Kidney tubule cell (primary cell): ENCODE results near the gene DENND2A.
"Not testable (repeated sequence)": the region's sequence is repeated elsewhere in the genome, so short reads cannot be mapped to it uniquely, and the experiment has no call there.

Experiments
- DNase-seq: peaks from one replicate; pipeline ENCODE4 v3.0.0-alpha.2; 2018; ENCODE audit warnings: low spot score

Gene DENND2A

DNA sequence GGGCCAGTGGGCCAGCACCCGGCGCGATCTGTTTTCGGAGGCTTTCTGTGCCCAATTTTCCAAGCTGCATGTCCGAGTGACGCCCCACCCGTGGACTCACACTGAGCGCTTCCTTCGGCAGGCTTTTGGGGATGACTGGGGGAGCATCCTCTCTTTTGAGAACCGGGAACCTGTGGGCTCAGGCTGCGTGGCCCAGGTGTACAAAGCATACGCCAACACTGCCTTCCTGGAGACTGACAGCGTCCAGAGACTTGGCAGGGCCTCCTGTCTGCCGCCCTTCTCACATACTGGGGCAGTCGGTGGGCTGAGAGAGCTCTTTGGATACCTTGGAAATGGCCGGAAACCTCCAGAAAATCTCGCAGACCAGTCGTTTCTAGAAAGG is 33.2 kb upstream of the DENND2A start:
- DNase-seq, result no peak

DNA sequence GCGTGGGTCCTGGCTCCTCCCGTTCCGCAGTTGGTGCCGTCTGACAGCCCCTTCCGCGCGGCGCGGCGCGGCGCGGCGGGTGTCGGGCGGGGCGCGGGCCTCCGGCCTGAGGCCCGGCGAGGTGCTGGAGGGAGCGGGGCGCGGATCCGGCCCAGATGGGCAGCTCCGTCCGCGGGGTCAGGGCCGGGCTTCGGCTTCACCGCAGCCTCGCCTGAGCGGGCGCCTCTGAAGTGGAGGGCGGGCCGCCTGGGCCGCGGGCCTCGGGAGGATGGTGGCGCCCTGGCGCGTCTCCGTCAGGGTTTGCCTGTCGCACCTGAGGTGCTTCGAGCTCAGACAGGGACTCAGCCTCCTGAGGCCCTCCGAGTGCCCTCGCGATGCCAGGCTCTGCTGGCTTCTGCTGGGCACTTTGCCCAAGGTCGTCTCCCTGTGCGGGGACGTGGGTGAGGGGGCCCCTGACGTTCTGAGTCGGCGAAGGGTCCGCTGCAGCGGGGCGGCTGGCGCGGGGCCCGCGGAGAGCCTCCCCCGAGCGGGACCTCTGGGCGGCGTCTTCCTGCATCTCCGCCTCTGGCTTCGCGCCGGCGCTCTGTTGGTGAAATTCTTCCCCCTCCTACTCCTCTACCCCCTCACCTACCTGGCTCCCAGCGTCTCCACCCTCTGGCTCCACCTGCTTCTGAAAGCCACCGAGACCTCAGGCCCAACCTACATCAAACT is 32.6 kb upstream of the DENND2A start:
- peak; percentile 64 for DNase-seq

DNA sequence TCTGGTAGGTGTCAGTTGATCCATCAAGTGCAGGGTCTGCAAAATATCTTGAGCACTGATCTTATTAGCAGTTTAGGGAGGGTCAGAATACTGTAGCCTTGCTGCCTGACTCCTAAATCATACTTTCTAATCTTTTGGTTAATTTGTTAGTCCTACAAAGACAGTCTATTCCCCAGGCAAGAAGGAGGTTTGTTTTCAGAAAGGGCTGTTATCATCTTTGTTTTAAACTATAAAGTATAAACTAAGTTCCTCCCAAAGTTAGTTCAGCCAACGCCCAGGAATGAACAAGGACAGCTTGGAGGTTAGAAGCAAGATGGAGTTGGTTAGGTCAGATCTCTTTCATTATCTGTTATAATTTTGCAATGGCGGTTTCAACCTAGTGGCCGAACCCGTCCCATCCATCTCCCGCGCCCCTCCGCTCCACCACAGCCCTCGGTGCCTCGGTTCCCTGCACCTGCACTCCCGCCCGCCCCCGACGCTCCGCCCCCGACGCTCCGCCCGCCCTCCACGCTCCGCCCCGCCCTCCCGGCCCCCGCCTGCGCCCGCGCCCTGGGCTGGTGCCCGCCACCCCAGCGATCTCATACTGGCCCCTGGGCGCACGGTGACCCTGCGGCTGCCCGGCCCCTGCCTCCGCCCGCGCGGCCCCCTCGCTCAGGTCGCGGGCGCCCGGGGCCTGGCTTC is 31.9 kb upstream of the DENND2A start, which contains the start of gene ADCK2:
TSS of gene ADCK2 (plus strand) at position 564 of the 681 bp plus-strand sequence. CDS start 386 bp downstream, outside the sequence.
- peak; percentile 59 for DNase-seq

DNA sequence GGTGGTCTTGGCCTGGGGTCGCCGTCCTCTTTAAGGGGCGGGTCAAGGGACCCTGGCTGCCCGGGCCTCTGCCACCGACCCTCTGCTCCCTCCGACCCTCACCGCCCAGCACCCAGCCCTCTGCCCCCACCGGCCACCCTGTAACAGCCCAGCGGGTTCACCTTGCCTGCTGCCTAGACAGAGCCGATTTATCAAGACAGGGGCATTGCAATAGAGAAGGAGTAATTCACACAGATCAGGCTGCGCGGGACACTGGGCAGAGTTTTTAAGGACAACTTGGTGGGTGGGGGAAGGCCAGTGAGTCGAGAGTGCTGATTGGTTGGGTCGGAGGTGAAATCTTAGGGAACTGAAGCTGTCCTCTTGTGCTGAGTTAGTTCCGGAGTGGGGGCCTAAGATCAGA is 31.4 kb upstream of the DENND2A start:
- DNase-seq, result no peak

DNA sequence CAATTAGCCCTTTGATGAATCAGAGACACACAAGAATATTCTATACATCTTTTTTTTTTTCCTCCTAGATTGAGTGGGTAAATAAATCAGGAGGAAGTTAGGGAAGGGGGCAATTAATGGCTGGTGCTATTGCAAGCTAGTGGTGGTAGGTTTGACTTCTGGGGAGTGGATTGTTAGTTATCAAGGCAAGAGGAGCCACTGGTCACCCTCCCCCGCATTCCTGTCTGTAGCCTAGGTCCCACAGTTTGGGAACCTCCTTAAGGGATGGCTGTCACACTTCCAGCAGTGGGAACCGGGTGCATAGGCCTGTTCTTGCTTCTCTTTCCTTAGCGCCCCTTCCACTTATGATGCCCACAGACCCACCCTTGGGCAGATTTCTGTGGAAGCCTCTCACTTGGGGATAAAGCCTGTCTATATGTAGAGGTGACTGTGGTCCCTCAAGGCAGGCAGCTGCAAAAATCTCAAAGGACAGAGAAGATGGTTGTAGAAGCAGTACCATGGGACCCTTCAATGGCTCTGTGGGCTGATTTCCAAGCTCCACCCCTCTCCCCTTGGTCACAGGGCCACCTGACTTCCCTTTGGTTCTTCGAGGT is 29.8 kb upstream of the DENND2A start:
- no peak for DNase-seq

DNA sequence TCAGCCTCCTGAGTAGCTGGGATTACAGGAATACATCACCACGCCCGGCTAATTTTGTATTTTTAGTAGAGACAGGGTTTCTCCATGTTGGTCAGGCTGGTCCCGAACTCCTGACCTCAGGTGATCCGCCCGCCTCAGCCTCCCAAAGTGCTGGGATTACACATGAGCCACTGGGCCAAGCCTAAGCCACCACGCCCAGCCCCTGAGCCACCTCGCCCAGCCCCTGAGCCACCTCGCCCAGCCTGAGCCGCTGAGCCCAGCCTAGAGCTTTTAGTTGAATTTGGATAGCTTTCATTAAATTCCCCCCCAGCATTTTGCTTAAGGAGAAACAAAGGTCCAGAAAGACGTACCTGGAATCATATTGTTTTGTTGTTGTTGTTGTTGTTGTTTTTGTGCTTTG is 29.2 kb upstream of the DENND2A start:
- not testable (repeated sequence) for DNase-seq

DNA sequence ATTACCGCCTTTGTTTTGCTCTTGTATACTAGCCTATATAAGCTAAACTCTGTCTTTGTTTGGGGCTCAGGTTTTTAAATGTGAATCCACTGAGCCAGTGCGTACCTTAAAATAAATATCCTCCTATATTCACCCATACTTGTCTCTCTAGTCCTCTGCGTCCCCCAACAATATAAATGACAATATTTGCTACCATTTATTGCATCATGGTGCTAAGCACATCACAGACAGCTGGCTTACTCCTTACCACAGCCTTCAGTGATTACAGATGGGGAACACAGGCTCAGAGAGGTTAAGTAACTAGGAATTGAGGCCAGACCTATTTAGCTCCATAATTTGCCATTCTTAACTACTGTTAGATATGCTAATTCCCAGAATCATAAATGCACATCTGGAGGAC is 28.7 kb upstream of the DENND2A start:
- no peak for DNase-seq

DNA sequence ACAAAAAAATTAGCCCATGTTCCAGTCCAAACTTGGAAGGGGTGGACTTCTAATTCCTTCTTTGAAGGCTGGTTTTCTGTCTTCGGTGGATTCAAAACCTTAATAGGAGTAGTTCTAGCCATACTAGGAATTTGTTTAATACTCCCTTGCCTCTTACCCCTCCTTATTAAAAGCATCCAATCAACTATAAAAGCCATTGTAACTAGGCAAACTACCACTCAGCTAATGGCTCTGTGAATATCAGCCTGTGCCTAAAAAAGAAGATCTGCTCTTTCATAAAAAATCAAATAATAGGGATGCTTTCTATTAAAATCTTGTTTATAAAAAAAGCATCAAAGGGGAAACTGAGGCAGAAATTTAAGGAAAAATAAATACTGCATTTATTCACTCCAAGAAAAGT is 28.0 kb upstream of the DENND2A start:
- DNase-seq, result no peak

DNA sequence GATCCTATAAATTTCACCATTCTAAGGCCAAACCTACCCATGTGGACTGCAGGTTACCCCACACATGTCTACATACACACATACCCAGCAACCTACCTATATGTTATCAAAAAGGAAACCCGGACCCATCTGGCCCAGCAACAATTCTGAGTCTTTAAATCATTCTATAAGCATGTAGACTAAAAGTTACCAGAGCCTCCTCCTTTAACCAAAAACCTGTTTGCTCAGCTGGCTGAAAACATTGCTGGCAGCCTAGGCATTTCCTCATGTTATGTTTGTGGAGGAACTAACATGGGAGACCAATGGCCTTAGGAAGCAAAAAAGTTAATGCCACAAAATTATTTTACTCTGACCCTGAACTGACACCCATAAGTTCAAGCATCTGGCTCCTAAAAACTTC is 26.9 kb upstream of the DENND2A start:
- no peak for DNase-seq

DNA sequence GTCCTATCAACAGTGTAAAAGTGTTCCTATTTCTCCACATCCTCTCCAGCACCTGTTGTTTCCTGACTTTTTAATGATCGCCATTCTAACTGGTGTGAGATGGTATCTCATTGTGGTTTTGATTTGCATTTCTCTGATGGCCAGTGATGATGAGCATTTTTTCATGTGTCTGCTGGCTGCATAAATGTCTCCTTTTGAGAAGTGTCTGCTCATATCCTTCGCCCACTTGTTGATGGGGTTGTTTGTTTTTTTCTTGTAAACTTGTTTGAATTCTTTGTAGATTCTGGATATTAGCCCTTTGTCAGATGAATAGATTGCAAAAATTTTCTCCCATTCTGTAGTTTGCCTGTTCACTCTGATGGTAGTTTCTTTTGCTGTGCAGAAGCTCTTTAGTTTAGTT is 22.3 kb upstream of the DENND2A start:
- not testable (repeated sequence) for DNase-seq

DNA sequence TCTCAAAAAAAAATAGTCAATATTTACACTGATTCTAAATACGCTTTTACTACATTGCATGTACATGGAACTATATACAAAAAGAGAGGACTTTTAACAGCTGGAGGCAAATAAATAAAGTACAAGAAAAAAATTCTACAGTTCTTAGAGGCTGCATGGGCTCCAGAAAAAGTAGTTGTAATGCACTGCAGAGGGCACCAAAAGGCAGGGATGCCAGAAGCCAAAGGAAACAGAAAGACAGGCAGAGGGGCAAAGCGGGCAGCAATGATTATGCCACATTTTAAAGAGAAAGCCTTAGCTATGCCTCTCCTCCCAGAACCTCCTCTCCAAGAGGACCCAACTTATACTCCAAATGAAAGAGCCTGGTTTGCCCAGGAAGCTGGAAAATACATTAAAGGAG is 20.5 kb upstream of the DENND2A start:
- no peak for DNase-seq

DNA sequence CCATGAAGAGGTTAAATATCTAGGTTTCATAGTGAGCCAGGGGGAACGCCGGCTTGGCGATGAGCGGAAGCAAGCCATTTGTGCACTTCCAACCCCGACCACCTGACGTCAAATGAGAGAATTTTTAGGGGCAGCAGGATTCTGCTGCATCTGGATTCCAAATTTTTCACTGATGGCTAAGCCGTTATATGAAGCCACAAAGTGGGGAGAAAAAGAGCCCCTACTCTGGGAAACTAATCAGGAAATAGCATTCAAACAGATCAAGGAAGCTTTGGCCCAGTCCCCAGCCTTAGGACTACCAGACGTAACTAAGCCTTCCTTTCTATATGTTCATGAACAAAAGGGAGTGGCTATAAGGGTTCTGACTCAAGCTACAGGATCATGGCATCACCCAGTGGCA is 19.2 kb upstream of the DENND2A start:
- no peak for DNase-seq

DNA sequence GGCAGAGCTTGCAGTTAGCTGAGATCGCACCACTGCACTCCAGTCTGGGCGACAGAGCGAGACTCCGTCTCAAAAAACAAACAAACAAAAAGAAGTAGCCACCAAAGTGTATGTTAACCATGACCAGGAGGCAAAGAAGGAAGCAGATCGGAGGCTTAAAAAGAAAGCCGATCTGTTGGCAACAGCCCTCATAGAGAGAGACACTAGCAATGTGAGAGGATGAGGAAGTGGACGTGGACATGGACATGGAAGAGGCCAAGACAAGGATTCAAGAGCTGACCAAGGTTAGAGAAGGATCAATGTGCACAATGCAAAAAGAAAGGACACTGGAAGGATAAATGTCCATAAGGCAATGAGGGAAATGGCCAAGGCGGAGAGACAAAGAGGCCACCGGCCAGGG is 17.3 kb upstream of the DENND2A start:
- DNase-seq, result no peak

DNA sequence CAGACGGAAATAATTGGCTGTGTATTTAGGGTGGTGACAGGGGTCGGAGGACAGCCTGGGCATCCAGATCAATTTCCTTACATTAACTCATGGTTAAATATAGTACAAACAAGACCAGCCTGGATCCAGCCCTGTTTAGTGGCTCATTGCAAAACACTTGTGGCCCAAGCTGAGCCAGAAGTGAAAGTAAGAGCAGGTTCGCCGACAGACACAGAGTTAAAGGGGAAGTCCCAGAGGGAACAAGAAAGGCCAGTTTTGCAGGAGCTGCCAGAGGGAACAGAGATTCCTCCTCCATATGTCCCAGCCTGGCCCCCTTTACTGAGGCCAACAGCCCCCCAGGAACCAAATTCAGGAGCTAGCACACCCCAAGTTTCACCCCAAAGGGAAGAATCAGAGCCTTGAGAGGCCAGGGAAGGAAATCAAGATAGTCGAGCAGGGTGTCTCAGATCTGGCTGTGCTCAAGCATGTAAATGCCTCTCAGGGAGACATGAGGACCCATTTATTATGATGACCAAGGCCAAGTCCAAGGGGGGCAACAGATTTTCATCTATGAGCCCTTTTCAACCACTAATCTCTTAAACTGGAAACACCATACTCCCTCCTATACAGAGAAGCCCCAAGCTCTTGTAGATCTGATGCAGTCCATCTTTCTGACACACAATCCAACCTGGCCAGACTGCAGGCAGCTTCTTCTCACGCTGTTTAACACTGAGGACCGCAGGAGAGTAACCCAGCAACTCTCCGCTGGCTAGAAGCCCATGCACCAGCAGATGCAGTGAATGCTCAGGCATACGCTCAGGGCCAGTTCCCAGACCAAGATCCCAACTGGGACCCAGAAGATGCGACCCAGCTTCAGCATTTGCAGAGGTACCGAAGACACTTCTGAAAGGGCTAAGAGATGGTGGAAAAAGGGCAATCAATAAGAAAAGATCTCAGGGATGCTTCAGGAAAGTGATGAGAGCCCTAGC is 16.2 kb upstream of the DENND2A start:
- DNase-seq, result peak; percentile 71

DNA sequence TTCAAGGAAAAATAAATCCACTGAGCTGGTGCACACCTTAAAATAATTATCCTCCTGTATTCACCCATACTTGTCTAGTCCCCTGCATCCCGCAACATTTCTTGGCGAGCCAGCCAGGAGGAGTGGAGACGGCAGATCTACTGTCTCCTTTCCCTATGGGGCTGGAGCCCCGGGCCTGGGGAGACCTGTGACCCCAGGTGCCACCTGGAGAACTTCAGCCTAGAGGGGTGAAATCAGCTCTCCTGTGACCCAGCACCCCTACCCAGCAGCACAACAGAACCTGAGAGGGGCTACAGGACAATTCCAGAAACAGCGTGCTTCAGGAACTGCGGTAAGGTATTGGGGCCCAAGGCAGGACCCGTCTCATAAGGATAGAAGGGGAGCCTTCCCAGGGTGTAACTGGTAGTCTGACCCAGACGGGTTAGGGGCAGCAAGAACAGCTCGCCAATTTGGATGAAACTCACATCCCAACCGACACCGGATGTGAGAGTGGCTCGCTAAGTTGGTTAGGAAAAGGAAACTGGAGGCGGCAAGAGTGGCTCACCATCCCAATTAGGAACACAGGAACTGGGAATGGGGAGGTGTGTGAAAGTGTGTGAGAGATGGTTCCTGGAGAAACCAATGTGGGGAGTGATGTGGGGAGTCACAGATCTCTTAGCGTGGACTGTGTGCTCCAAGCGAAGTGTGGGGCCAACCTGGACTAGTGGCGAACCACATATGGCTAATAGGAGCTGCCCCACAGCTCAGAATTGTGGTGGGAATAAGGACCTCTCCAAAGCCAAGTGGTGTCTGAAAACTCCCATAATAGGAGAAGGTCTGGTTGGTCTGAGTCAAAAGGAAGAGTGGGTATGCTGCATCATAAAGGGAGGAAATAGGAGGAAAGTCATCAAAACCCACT is 15.1 kb upstream of the DENND2A start:
- no peak for DNase-seq

DNA sequence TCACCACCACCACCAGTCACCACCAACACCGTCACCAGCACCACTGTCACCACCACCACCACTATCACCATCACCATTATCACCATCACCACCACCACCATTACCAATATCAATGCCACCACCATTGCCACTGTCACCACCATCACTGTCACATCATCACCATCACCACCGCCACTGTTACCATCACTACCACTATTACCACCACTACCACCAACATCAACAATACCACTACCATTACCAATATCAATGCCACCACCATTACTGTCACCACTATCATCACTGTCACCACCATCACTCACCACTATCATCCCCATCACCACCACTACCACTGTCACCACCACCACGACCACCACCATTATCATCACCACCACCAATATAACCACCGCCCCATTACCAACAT is 14.0 kb upstream of the DENND2A start:
- no peak for DNase-seq

DNA sequence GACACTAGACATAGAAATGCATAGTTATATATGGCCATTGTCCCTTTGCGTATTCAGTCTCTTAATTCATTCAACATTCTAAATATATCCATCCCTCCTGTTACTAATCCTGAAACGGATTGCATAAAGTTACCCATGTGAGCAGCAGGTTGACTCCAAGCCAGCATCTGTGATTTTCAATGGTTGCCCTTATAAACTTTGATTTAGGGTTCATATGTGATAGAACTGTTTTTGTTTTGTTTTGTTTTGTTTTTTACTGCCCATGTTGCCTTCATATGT is 13.4 kb upstream of the DENND2A start:
- DNase-seq, result no peak

DNA sequence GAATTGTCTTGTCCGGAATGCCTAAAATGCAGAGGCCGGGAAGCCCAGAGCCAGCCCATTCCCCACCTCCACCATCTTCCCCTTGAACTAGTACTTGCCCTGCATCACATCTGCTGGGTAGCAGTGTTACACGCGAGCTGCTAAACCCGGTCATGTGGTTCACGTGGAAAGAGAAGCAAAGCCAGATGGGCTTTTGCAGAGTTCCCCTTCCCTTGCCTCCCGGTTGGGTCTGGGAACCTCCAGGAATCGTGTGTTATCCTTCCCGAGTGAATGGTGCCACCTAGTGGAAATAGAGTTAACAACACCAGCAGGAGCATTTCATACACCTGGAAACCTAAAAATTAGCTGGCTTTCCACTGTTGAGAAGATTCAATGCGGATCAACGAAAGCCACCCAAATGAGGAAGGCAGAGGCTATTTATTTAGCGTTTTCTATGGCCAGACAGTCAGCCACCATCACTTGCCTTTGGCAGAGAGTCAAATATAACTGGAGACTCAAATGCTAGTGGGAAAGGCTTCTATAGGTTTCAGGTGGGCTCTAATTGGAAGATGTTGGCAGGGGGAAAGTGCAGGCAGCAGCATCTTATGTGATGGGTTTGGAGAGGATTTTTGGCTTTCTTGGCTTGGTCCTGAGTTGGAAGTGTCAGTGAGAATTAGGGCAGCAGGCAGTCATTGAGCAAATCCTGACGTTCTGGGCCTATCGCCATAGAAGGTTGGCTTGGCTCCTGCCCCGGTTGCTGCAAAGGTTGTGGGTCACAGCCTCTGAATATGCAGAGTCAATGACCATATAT is 12.9 kb upstream of the DENND2A start:
- peak; percentile 77 for DNase-seq

DNA sequence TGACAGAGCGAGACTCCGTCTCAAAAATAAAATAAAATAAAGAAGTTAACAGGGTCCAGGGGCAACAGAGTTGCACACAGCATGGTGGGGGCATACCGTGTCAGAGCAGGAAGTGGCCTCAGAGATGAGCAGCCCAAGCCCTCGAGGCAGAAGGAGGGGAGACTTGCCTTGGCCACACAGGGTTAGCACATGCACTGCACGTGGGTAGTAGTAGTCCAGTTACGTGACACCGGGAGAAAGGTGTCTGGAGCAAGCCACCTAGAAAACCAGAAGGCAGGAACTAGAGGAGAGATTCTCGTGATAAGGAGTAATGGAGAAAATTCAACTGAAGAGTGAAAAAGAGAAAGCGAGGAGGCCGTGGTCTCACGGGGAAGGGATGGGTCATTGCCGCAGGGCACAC is 9.8 kb upstream of the DENND2A start:
- no peak for DNase-seq

DNA sequence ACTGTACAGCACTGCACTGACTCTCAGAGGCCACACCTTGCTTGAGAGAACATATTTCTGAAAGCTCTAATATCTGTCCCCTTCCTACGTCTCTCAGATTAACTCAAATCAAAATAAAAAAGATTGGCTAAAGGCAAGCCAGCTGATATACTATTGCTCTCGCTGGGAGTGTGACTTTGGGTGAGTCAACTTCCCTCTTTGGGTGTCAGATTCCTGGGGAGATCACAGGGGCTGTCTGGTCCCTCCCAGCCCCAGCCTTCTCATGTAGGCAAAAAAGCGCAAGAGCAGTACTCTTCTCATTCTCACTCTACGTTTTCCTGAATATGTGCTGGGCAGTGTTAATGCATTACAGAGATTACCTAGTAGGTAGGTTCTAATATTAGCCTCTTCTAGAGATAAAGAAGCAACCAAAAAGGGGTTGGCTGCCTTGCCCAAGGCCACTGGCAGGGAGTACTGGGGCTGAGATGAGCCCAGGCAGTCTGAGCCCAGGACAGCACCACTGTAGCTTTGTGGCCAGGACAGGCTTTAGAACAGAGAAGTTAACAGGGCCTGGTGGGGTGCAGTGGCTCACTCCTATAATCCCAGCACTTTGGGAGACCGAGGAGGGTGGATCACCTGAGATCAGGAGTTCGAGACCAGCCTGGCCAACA is 9.1 kb upstream of the DENND2A start:
- DNase-seq, result peak; percentile 32
